ENCODE measurements around the gene ALG10B. TPM values are rescaled to one million over a fixed set of nuclear protein-coding genes. Genes with fewer than 3 reads are reported as not detected.
"Not testable (repeated sequence)": the region's sequence is repeated elsewhere in the genome, so short reads cannot be mapped to it uniquely, and the experiment has no call there.

Gene ALG10B
- polyA plus RNA-seq, 1 donor from 2014 or later, result 0.63 TPM

- not testable (repeated sequence) for H3K36me3 Mint-ChIP-seq, H3K27ac Mint-ChIP-seq, H3K9me3 Mint-ChIP-seq, H3K4me1 Mint-ChIP-seq, H3K27me3 Mint-ChIP-seq, H3K4me3 Mint-ChIP-seq
Observed at GRCh38 chr12:38343916-38344315, 27.3 kb downstream of the ALG10B start.

- peaks cover 2 to 9% (median 8%) of the 10 kb centered on the region in 3 donors for H3K9me3 Mint-ChIP-seq
- H3K27ac Mint-ChIP-seq, result no peak overlapping the region
- no peak overlapping the region for H3K4me3 Mint-ChIP-seq
Observed at GRCh38 chr12:38350342-38351174, 34.0 kb downstream of the ALG10B start.

GRCh38 chr12:38351175-38351508, 34.6 kb downstream of the ALG10B start:
- not testable (repeated sequence) for H3K27ac Mint-ChIP-seq, H3K36me3 Mint-ChIP-seq, H3K4me1 Mint-ChIP-seq, H3K27me3 Mint-ChIP-seq, H3K4me3 Mint-ChIP-seq, H3K9me3 Mint-ChIP-seq

More at GRCh38 chr12:38350342-38351174, 34.0 kb downstream of the ALG10B start:
- H3K4me1 Mint-ChIP-seq, result peaks cover 0 to 4% (median 3%) of the 10 kb centered on the region in 3 donors
- H3K27me3 Mint-ChIP-seq, result no peaks in the 10 kb centered on the region
- H3K36me3 Mint-ChIP-seq, result no peaks in the 10 kb centered on the region

- H3K4me1 Mint-ChIP-seq, result no peaks in the 10 kb centered on the region
- H3K9me3 Mint-ChIP-seq, result peaks cover 0 to 13% (median 0%) of the 10 kb centered on the region in 3 donors
- H3K27me3 Mint-ChIP-seq, result no peaks in the 10 kb centered on the region
- H3K27ac Mint-ChIP-seq, result no peak overlapping the region
- no peaks in the 10 kb centered on the region for H3K36me3 Mint-ChIP-seq
- H3K4me3 Mint-ChIP-seq, result no peak overlapping the region
Observed at GRCh38 chr12:38367506-38367905, 50.9 kb downstream of the ALG10B start.

GRCh38 chr12:38370311-38370710, 53.7 kb downstream of the ALG10B start:
- Mint-ChIP-seq H3K4me1 (no peaks in the 10 kb centered on the region), H3K9me3 (peaks cover 0 to 7% (median 0%) of the 10 kb centered on the region in 3 donors), H3K27ac (no peak overlapping the region), H3K27me3 (no peaks in the 10 kb centered on the region), H3K36me3 (no peaks in the 10 kb centered on the region), H3K4me3 (no peak overlapping the region)

- Mint-ChIP-seq H3K27ac (no peak overlapping the region), H3K4me1 (no peaks in the 10 kb centered on the region), H3K4me3 (no peak overlapping the region), H3K36me3 (no peaks in the 10 kb centered on the region), H3K9me3 (peaks cover 0 to 23% (median 4%) of the 10 kb centered on the region in 3 donors), H3K27me3 (no peaks in the 10 kb centered on the region)
Observed at GRCh38 chr12:38373784-38374183, 57.2 kb downstream of the ALG10B start.

- Mint-ChIP-seq H3K4me3 (no peak overlapping the region), H3K27me3 (no peaks in the 10 kb centered on the region), H3K36me3 (no peaks in the 10 kb centered on the region), H3K9me3 (peaks cover under 1 to 19% (median 4%) of the 10 kb centered on the region in 3 donors), H3K27ac (no peak overlapping the region), H3K4me1 (no peaks in the 10 kb centered on the region)
Observed at GRCh38 chr12:38374751-38375150, 58.2 kb downstream of the ALG10B start.
